ENCODE measurements around the gene PACRGL. TPM values are rescaled to one million over a fixed set of nuclear protein-coding genes. Genes with fewer than 3 reads are reported as not detected.

The PACRGL gene
- polyA plus RNA-seq, 1 of the 3 experiments (the other 2 are of a cell fraction), result 11.8 TPM

GRCh38 chr4:20680736-20681135 lies 19.5 kb upstream of the PACRGL start:
- H3K27me3 ChIP-seq (ENCODE audit: insufficient read depth), result no peaks in the 10 kb centered on the region
- no peak overlapping the region for H3K9ac ChIP-seq
- no peak for DNase-seq
- H3K4me2 ChIP-seq, result no peak overlapping the region
- no peaks in the 10 kb centered on the region for H3K79me2 ChIP-seq (ENCODE audit: insufficient read depth)
- POLR2A ChIA-PET, result no interaction called here
- no peaks in the 10 kb centered on the region for H3K9me2 ChIP-seq
- no peaks in the 10 kb centered on the region for H3K9me3 ChIP-seq
- H3K4me3 ChIP-seq (ENCODE audit: low read depth in 2 of 2, low read length in 1 of 2), result no peak overlapping the region
- H4K20me1 ChIP-seq (ENCODE audit: insufficient read depth), result no peaks in the 10 kb centered on the region
- CTCF ChIA-PET, result interaction anchor here (0.6 to 1.4 kb wide), 4 partner anchors 30 to 375 kb away, joined by 3 to 4 read pairs (median 3); no protein-coding TSS in a partner anchor
- H3F3A ChIP-seq (replicated peaks; ENCODE audit: insufficient read depth), result no peaks in the 10 kb centered on the region
- 43% methylated on average over 1 of the region's 1 CpG for WGBS (ENCODE audit: low lambda C conversion rate)
- H3K4me1 ChIP-seq (ENCODE audit: control insufficient read depth in 1 of 2, insufficient read depth in 2 of 2, low read depth in 1 of 2, low read length in 1 of 2), result peaks cover 0 to 3% of the 10 kb centered on the region in 2 experiments; a peak in 2 of 4 replicates
- H2AFZ ChIP-seq (ENCODE audit: low read depth), result no peak overlapping the region
- no peaks in the 10 kb centered on the region for H3K36me3 ChIP-seq (replicated peaks in 1 of 2; ENCODE audit: control insufficient read depth in 1 of 2, insufficient read depth in 2 of 2, low read length in 1 of 2)
- TF ChIP-seq GABPA (IDR thresholded peaks at IDR 0.05; ENCODE audit: low read depth) (no peak), CHD2 (IDR thresholded peaks at IDR 0.05; ENCODE audit: low read length, partially characterized antibody) (no peak)
- no peak overlapping the region for H3K27ac ChIP-seq (ENCODE audit: low read depth in 2 of 2, low read length in 1 of 2)

GRCh38 chr4:20681271-20681670 lies 19.0 kb upstream of the PACRGL start:
- Histone ChIP-seq H3K4me3 (ENCODE audit: low read depth in 2 of 2, low read length in 1 of 2) (no peak overlapping the region), H3K27ac (ENCODE audit: low read depth in 2 of 2, low read length in 1 of 2) (no peak overlapping the region), H3K27me3 (ENCODE audit: insufficient read depth) (no peaks in the 10 kb centered on the region), H3K9me3 (no peaks in the 10 kb centered on the region), H3K4me1 (ENCODE audit: control insufficient read depth in 1 of 2, insufficient read depth in 2 of 2, low read depth in 1 of 2, low read length in 1 of 2) (peaks cover 0 to 3% of the 10 kb centered on the region in 2 experiments; a peak in 2 of 4 replicates), H3F3A (replicated peaks; ENCODE audit: insufficient read depth) (no peaks in the 10 kb centered on the region), H3K4me2 (no peak overlapping the region), H3K9ac (no peak overlapping the region), H4K20me1 (ENCODE audit: insufficient read depth) (no peaks in the 10 kb centered on the region), H3K79me2 (ENCODE audit: insufficient read depth) (no peaks in the 10 kb centered on the region), H2AFZ (ENCODE audit: low read depth) (no peak overlapping the region), H3K36me3 (replicated peaks in 1 of 2; ENCODE audit: control insufficient read depth in 1 of 2, insufficient read depth in 2 of 2, low read length in 1 of 2) (no peaks in the 10 kb centered on the region), H3K9me2 (no peaks in the 10 kb centered on the region)
- CTCF ChIA-PET, result interaction anchor here (1.4 kb wide), 1 partner anchor 375 kb away, joined by 3 read pairs; no protein-coding TSS in a partner anchor
- POLR2A ChIA-PET, result no interaction called here
- TF ChIP-seq YY1 (IDR thresholded peaks at IDR 0.05; ENCODE audit: low read depth), result no peak
- no peak for TF ChIP-seq GATA2 (CRISPR knock-in tag; IDR thresholded peaks at IDR 0.05)
- no peak for TF ChIP-seq FOXM1 (IDR thresholded peaks at IDR 0.05; ENCODE audit: low read depth)
- no peak for TF ChIP-seq NFIC (IDR thresholded peaks at IDR 0.05; ENCODE audit: borderline replicate concordance)
- no peak for TF ChIP-seq TAF1 (IDR thresholded peaks at IDR 0.05; ENCODE audit: borderline replicate concordance, low read depth, low read length)
- no peak for DNase-seq
- 79% methylated on average over 1 of the region's 1 CpG for WGBS (ENCODE audit: low lambda C conversion rate)

GRCh38 chr4:20682853-20683252 lies 17.4 kb upstream of the PACRGL start:
- Histone ChIP-seq H3F3A (replicated peaks; ENCODE audit: insufficient read depth) (no peaks in the 10 kb centered on the region), H2AFZ (ENCODE audit: low read depth) (no peak overlapping the region), H3K4me3 (ENCODE audit: low read depth in 2 of 2, low read length in 1 of 2) (no peak overlapping the region), H3K27ac (ENCODE audit: low read depth in 2 of 2, low read length in 1 of 2) (no peak overlapping the region), H3K27me3 (ENCODE audit: insufficient read depth) (no peaks in the 10 kb centered on the region), H3K9me2 (no peaks in the 10 kb centered on the region), H3K9ac (no peak overlapping the region), H3K79me2 (ENCODE audit: insufficient read depth) (no peaks in the 10 kb centered on the region), H3K4me1 (ENCODE audit: control insufficient read depth in 1 of 2, insufficient read depth in 2 of 2, low read depth in 1 of 2, low read length in 1 of 2) (peaks cover 0 to 3% of the 10 kb centered on the region in 2 experiments; a peak in 2 of 4 replicates), H4K20me1 (ENCODE audit: insufficient read depth) (no peaks in the 10 kb centered on the region), H3K36me3 (replicated peaks in 1 of 2; ENCODE audit: control insufficient read depth in 1 of 2, insufficient read depth in 2 of 2, low read length in 1 of 2) (no peaks in the 10 kb centered on the region), H3K9me3 (no peaks in the 10 kb centered on the region), H3K4me2 (no peak overlapping the region)
- no peak for DNase-seq
- 67% methylated on average over 1 of the region's 3 CpGs for WGBS (ENCODE audit: low lambda C conversion rate)
- no peak for TF ChIP-seq NRF1 (IDR thresholded peaks at IDR 0.05; ENCODE audit: low read depth, low read length)
- ChIA-PET POLR2A (no interaction called here), CTCF (interaction anchor here (1.4 to 4.2 kb wide), 3 partner anchors 54 to 378 kb away, joined by 4 to 37 read pairs (median 5); no protein-coding TSS in a partner anchor)
